GM21825 (cell line): Measurements from ENCODE around the gene ATP2A3.

Experiments
- ATAC-seq: cut with Tn5 transposase; IDR thresholded peaks from one replicate; pipeline ENCODE4 v1.9.1; 2021; ENCODE audit warnings: mild to moderate bottlenecking, moderate library complexity; ENCODE audit not compliant: unreplicated experiment

Gene ATP2A3

GRCh38 chr17:3914312-3914670 lies 49.9 kb downstream of the ATP2A3 start:
- ATAC-seq = peak; percentile 37

- peak; percentile 31 for ATAC-seq
These were observed 50.5 kb downstream of the ATP2A3 start for GRCh38 chr17:3913531-3914311.

DNA sequence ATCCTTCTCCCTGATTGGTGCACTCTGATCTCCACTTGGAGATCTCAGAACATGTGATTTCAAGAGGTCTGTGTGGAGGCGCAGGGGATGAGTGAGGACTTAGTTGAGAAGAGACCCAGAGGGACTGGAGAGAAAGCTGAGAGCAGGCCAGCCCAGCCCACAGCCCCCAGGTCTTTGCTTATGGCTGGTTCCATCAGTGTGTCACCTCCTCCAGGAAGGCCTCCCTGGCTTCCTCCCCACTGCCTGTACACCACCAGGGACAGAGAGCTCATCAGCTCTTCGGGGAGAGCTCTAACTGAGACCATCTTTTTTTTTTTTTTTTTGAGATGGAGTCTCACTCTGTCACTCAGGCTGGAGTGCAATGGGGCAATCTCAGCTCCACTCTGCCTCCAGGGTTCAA lies 51.4 kb downstream of the ATP2A3 start:
- no peak for ATAC-seq

- peak; percentile 65 for ATAC-seq
These were observed 52.8 kb downstream of the ATP2A3 start for GRCh38 chr17:3911271-3912053.

GRCh38 chr17:3910420-3911270 lies 53.6 kb downstream of the ATP2A3 start:
- no peak for ATAC-seq

DNA sequence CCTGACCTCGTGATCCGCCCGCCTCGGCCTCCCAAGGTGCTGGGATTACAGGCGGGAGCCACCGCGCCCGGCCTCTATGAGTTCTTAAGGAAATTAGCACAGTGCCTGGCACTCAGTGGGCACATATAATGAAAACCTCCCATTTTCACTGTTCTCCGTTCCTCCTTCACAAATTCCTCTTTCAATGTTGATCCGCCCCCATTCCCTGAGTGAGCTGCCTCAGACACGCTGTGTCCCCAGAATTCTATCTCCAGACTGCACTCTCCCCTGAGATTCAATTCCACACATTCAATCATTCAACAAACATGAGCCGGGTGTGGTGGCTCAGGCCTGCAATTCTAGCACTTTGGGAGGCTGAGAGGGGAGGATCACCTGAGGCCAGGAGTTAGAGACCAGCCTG lies 55.0 kb downstream of the ATP2A3 start:
- no peak for ATAC-seq

DNA sequence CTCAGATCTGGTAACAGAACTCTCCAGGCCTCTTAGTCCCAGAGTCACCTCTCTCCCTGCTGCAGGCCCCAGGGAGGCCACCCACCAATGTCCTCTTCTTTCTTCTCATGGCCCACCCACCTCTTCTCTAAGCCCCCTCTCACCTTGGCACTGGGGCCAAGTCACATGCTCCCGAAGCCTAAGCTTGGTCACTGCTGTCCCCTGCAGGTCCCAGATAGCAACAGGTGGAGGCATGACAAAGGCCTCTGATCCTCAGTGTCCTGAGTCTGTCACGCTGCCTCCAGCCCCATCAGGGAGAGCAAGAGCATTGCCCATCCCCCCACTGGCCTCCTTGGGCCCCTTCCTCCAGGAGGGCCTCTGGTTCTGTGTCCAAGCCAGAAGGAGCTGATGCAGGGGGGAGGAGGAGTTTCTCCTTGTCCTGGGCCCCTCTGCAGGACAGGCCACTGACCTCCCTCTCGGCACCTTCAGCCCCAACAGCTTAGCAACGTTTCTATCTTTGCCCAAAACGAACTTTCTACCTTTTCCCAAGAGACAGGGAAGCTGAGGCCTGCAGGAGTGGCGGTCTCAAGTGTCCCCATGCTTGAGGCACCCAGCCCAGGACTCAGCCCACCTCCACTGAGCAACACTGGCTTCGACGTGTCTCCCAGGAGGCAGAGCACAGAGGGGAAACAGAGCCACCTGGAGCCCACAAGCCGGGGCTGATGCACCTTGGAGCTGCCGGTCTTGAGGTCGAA lies 56.6 kb downstream of the ATP2A3 start:
- no peak for ATAC-seq

DNA sequence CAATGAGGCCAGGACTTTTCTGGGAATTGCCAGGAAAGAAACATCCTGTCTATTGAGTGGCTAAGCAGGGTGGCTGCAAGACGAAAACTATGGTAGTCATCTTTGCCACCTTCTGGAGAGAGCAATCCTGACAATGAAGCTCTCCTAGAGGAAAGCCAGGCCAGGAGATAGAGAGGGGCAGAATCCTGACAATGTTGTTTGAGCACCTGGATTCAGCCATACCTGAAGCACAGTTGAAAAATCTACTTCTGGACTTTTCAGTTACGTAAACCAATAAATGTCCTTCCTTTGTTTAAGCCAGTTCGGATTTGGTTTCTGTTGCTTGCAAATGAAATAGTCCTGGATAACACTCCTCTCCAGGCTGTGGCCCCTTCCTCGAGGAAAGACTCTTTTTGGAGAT lies 57.4 kb downstream of the ATP2A3 start:
- no peak for ATAC-seq

- ATAC-seq = no peak
These were observed 59.2 kb downstream of the ATP2A3 start for GRCh38 chr17:3905017-3905520.

DNA sequence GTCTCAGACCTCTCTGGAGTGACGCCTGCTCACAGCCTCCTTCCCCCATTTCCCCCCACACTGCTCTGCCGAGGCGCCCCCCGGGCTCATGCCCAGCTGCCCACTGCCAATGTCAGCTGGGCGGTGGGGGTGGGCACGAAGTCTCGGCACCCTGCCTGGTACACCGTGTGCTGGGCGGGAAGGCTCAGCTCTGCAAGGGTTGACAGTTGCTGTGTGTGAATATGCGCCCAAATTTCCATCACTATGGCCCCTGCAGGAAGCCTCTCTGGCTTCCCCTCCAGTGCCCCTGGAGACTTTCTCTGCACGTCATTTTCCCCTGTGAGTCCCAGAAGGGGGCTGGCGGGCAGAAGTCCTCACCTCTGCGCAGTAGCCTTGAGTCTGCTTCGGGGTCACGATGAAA lies 59.7 kb downstream of the ATP2A3 start:
- ATAC-seq = no peak

DNA sequence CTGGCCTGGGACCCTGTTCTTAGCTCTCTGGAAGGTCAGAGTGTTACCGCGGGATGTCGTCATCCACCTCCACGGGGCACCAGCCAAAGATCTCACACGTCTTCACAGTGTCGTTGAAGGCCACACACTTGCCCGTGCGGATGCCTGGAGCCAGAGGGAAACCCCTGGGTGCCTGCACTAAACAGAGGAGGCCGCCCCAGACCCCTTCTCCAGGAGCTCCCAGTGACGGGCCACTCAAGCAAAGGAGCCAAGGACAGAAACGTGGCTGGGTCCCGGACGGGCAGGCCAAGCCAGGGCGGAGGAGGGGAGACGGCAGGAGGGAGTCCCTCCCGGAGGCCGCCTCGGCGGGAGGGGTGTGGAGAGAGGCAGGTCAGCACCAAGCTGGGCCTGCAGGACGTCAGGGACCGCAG lies 60.4 kb downstream of the ATP2A3 start:
- ATAC-seq = no peak

- ATAC-seq = no peak
These were observed 61.0 kb downstream of the ATP2A3 start for GRCh38 chr17:3903051-3903825.

DNA sequence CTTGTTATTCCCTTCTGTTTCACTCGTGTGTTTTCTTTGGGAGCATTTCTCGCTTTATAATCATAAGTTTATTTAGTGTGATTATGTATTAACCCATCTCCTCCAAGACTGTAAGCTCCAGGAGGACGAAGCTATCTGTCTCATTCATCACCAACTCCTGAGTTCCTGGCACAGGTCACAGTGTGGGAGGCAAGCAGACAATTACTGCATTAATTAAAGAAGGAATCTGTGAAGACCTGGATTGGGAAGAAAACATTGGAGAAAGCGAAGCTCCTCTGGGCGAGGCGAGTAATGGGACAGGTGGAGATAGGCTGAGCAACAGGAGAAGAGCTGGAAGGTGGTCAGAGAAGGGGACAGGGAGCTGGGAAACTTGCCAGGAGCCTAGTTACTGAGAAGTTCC lies 63.6 kb downstream of the ATP2A3 start:
- no peak for ATAC-seq

DNA sequence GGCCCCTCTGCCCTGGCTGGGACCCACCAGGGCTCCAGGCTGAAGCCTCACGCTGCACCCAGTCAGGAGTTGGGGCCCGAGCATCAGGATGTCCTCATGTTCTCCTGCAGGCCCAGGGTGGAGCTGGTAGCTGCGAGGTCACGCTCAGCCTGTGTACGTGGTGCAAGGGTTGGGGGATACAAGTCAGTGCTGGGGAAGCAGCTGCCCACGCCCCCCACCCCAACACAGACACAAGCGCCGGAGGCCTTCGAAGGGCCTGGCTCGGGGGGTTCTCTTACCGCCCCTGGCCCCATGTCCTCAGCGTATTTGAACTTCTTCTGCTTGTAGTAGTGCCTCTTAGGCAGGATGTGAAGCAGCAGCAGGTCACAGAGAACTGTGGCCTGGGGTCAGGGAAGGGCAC lies 66.5 kb downstream of the ATP2A3 start:
- ATAC-seq = no peak

DNA sequence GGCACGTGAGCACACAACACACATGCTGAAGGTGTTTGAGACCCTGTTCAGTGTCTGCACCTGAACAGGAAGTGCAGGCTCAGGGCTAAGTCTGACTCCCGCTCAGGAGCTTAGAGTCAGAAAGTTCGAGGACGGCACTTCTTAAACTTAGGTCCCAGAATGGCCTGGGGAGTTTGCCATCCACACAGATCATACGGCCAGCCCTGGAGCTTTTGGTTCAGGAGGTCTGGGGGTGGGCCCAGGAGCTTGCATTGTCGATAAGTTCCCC lies 67.3 kb downstream of the ATP2A3 start:
- no peak for ATAC-seq

DNA sequence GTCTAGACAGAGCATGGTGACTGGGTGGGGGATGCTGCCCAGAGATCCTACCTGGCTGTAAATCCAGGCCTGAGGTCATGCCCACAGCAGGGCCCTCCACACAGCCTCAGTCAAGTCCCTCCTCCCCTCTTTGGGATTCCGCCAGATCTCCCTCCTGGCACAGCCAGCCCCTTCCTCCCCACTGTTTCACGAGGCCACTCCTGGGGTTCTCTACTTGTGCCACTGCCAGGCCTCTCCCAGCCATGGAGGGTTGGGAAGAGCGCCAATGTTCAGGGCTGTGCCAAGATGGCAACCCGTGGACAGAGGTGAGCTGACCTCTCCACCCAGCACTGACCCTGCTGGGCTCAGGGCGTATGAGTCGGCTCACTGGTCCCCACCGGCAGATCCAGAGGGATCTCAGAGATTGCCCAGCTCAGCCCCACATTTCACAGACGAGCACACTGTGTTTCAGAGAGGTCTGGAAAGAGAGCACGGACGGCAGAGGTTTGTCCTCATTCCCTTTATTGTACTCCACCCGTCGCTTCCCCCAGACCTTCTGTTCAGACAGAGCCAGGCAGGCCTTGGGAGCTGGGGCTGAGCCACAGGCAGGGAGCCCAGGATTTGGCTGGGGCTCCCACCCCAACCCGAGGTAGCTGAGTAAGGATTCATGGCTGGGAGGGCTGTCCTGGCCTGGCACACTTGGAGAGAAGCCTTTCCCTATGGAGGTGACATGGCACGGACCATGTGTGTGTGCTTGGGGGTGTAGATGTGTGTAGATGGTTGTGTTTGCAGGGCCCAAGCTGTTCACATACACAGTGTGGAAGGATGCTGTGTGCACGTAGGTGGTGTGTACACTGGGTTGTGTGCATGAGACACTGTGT lies 67.9 kb downstream of the ATP2A3 start:
- no peak for ATAC-seq

- ATAC-seq = no peak
These were observed 68.9 kb downstream of the ATP2A3 start for GRCh38 chr17:3895354-3895753.

GRCh38 chr17:3894911-3895343 lies 69.3 kb downstream of the ATP2A3 start:
- ATAC-seq = no peak

DNA sequence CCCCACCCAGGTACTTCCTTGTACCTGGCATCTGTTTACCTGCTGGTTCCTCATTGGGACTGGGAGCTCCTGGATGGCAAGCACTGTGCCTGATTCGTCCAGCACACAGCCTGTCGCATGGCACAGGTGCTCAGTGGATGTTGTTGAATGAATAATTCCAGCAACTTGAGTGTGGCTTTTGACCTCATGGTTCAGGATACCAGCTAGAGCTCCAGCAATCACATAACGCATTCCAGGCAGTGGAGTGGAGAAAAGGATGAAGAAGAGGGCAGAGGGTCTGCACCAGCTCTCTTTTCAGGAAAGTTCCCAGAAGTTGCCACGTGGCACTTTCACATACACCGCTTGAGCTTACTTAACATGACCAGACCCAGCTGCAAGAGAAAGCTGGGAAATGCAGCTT lies 70.0 kb downstream of the ATP2A3 start:
- ATAC-seq = no peak
